ENCODE data around the gene PADI1.

Gene PADI1, protein sequence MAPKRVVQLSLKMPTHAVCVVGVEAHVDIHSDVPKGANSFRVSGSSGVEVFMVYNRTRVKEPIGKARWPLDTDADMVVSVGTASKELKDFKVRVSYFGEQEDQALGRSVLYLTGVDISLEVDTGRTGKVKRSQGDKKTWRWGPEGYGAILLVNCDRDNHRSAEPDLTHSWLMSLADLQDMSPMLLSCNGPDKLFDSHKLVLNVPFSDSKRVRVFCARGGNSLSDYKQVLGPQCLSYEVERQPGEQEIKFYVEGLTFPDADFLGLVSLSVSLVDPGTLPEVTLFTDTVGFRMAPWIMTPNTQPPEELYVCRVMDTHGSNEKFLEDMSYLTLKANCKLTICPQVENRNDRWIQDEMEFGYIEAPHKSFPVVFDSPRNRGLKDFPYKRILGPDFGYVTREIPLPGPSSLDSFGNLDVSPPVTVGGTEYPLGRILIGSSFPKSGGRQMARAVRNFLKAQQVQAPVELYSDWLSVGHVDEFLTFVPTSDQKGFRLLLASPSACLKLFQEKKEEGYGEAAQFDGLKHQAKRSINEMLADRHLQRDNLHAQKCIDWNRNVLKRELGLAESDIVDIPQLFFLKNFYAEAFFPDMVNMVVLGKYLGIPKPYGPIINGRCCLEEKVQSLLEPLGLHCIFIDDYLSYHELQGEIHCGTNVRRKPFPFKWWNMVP

DNA sequence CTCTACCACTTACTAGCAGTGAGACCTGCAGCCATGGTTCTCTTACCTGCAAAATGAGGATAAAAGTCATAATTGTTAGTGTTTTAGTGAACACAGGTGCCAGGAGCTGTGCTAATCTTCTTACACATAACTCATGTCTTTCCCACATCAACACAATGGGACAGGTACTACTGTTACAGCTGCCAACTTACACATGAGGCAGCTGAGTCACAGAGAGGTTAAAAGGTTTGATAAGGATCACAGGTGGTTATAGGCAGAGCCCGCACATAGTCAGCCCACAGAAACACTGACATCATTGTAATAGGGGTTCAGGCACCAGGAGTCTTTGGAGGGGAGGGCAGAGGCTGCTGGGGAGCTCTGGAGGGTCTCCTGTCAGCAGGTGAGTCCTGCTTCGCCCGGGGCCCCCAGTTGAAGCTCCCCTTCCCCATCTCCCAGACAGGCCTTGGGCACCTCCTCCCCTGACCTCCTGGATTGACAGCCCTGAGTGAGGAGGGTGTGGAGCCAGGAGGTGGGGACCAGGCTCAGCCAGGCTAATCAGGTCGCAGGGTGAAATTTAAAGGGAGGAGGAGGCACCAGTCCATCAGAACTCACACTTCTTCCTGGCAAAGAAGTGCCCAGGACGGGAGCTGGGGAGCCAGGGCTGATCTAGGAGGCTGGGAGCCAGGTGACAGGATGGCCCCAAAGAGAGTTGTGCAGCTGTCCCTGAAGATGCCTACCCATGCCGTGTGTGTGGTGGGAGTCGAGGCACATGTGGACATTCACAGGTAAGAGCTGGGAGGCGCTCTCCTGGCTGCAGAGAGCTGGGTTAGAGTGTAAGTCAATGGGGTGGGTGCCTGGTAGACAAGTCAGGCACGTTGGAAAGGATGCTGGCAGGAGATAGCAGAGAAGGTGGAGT lies at the start of gene PADI1:
Gene PADI1, plus strand, starts transcription at position 583 of the 895 bp plus-strand sequence. Its CDS starts 90 bp downstream, at position 673.
- DNase-seq (ENCODE audit: low spot score): no peak

DNA sequence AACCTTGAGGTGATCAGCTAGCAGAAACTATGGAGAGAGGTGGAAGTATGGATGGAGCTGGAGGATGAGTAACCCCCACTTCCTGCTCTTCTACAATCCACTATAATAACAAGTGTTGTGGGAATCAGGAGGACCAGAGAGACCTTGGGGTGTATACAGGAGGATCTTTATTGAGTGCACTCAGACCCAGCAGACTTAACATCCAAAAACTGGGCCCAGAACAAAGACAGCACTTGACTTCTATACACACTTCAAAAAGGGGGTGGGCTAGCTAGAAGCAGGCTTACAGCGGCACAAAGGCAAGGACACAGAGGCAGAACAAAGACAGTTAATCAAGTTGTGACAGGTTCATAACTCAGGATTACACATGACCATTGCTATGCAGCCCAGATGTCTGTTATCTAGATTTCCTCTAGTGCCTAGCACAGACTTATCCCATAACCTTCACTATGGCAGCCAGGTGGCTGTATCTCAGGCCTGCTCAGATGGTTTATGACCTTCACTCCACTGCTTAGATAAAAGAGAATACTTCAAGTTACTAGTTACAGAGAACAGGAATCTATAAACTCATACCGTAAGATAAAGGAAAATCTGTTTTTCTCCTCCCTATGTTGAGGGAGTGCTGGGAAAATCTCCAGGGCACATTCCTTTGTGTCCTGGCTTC lies 49.5 kb upstream of the PADI1 start:
- DNase-seq (ENCODE audit: low spot score): no peak

DNA sequence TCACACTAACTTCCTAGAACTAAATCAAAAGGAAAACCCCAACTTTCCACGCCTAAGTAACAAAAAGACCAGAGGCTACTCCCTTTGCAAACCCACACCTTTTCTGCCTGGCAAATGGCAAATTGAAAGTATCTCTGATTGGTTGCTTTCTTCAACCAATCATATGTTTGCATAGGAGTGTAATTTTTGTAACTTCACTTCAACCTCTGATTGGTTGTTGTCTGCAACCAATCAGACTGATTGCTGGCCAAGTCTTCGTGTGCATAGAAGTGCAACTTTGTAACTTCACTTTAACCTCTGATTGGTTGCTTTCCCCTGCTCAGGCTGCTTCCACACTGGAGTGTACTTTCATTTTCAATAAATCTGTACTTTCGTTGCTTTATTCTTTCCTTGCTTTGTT lies 48.8 kb upstream of the PADI1 start:
- DNase-seq (ENCODE audit: low spot score): no peak

DNA sequence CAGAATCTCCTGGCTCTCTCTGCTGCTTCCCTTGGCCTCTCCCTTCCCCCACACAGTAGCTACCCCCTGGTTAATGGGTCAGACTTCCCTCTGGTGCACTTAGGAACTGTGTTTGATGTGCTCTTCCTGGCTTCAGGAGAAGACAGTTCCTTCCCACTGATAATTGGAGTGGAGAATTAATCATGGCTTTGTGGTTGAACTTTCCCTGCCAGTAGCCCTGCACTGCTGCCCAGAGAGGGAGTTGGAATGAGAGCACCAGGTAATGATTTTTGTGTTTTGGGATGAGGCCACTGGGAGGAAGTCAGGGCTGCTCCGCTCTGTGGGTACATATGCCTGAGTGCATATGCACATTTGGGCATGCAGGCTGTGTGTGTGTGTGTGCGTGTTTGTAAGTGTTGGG lies 46.0 kb upstream of the PADI1 start:
- no peak for DNase-seq (ENCODE audit: low spot score)

DNA sequence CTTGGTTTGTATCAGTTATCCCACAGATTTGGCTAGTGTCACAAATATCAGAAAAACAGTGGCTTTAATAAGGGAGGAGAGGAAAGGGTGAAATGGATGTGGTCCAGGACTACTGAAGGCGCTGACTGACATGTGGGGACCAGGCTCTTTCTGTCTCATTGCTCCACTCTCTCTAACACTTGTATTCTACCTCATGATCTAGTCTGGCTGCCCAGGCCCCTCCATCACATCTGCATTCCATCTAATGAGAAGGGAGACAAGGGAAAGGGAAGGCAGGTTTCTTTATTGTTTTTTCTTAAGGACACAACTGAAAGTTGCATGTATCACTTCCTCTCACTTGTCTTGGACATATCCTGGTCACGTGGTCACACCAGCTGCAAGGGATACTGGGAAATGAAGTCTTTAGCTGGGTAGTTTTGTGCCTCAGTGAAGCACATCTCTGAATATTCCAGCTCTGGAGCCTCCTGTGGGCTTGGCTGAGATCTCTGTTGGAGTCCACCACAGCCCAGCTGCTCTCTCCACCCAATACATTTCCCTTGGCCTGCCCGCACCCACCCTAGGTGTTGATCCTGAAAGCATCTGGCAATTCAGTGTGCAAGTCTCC lies 43.7 kb upstream of the PADI1 start:
- DNase-seq (ENCODE audit: low spot score): peak; percentile 11

DNA sequence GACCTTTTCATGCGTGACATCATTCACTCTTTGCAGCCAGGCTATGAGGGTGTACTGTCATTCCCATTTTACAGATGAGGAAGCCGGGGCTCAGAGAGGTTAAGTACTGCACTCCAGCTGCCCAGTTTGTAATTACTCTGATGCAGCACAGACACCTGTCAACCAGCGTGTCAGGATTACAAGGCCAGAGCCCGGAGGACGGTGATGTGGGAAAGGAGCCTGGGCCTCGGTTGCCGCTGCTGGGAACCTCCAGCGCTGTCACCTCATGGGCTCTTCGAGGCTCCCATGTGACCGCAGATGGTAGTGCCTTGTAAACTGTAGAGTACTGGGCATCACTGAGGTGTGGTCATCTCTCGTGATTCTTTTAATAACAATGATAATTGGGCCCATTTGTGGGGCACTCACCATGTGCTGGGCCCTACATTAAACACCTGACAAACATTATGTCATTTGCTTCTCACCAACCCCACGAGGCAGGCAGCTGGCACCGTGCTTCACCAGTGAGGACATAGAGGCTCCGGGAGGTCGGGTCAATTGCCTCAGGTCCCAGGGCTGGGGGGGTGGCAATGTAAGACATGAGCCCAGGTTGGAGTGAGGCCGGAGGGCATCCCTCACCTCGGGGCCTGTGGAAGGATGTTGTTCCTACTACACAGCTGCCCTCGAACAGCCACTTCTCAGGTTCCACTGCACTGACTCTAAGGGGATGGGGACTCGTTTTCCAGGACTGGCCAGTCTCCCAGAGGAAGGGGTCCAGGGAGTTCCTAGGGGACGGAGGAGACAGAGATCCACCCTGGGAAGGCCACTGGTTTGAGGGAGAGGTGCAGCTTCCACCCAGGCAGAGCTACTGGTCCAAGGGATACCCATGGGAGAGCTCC lies 42.8 kb upstream of the PADI1 start:
- no peak for DNase-seq (ENCODE audit: low spot score)

DNA sequence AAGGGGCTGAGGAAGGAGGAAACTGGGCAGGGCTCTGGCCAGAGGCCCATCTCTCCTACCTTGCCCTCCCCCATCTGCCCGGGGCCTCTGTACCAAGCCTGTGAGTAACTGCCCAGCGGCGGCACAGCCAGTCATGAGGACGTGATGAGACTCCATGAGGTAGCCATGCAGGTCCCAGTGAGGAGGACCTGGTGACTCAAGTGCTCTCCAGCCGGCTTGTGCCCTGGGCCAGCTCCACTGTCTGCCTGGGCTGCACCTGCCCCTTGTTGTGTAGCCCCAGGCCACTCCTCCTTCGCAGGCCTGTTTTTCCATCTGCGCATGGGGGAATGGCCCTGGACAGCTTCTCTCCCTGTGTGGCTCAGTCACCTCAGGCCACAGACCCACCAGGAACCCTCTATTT lies 42.0 kb upstream of the PADI1 start:
- DNase-seq (ENCODE audit: low spot score): no peak

DNA sequence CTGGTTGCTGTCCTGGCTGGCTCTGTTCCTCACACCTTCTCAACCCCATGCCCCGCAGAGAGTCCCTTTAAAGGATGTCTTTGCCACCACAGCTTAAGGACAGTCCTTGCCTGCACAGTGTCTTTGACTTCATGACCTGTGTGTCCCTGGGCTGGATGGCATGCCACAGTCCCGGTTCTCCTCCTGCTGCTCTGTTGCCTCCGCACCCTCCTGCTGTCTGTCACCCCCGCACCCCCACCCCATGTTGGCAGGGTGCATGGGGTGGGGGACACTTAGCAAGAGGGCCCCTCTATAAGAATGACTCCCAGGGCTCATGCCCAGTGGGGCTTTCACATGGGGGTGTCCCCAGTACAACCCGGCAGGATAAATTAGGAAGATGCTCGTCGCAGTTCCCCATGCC lies 41.6 kb upstream of the PADI1 start:
- DNase-seq (ENCODE audit: low spot score): no peak

DNA sequence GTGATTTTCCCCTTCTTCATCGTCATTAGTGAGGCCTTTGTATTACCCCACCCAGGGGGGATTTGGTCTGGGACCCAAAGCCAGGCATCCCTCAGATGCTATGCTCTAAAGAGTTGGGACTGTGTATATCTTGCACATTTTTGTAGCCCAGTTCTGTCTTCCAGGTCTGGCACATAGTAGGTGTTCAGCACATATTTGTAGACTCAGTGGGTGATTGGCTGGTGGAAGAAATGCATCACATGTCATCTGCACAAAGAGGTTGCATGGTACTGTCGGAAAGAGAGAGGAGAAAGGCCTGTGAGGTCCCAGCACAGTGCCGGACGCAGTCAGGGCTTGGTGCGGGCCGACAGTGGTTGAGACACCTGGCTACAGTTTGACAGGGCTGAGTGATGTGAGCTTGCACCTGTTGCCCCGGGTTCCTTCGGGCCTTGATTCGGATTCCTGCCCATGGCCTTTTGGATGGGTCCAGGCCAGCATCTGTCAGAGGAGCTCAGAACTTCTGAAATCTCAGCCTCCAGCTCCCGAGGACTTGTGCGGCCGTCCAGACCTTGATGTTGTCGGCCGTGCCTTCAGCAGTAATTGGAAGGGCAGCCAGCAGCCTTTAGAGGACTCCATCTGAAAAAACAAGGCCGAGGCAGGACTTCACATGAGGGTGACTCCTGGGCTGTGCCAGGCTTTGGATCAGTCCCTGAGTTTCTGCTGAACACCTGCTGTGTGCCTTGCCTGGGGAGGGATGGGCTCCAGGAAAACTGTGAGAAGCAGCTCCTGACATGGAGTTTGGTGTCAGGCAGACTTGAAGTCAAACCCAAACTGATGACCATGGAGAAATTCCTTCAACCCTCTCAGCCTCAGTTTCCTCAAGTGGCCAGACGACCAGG lies 40.9 kb upstream of the PADI1 start:
- DNase-seq (ENCODE audit: low spot score): no peak

DNA sequence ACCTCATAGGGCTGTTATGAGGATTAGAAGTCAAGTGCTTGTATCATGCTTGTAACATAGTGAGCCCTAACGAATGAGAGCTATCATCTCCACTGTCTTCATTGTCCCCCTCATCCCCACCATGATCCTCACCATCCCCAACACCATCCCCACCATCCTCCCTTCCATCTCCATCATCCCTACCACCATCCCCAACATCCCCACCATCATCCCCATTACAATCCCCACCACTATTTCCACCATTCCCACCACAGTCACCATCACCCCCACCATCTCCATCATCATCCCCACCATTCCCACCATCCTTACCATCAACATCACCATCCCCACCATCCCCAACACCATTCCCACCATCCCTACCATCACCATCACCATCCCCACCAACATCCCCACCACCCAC lies 39.1 kb upstream of the PADI1 start:
- no peak for DNase-seq (ENCODE audit: low spot score)

DNA sequence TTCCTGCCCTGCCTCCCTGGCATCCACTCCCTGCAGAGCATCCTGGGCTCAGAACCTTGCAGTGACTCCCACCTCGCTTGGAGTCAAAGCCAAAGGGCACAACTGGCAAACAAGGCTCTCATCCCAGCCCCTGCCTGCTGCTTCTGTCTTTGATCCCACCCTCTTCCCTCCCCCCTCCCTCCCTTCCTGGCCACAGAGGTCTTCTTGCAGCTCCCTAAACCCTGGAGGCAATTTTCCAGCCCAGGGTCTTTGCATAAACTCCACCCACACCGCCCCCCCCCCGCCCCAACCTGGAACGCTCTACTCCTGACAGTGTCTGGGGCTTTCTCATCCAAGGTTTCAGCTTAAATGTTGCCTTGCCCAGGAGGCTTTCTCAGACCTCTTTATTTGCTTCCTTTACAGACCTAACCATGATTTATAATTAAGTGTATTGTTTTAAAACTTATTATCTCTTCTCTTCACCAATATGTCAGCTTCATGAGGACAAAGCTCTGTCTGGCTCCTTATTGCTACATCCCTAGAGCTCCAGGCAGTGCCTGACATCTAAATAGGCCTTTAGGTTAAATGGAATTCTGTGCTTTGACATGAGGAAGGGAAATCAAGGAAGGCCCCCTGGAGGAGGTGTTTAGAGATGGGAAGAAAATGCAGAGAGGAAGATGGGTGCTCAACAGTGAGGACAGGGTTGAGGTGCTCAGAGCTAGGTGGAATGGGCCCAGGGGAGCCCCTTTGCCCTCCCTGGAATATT lies 37.7 kb upstream of the PADI1 start:
- no peak for DNase-seq (ENCODE audit: low spot score)

DNA sequence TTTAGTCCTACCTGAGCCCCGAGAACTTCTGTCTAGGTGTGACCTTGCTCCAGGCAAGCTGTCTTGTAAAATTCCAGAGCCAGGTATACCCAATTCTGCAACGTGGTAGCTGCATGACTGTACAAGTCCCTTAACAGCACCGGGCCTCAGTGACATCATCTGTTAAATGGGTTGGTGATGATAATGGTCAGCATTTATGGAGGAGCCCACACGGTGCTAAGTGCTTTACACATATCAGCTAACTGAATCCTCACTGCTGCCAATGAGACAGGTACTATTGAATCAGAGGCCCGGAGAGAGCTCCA lies 37.2 kb upstream of the PADI1 start:
- no peak for DNase-seq (ENCODE audit: low spot score)

DNA sequence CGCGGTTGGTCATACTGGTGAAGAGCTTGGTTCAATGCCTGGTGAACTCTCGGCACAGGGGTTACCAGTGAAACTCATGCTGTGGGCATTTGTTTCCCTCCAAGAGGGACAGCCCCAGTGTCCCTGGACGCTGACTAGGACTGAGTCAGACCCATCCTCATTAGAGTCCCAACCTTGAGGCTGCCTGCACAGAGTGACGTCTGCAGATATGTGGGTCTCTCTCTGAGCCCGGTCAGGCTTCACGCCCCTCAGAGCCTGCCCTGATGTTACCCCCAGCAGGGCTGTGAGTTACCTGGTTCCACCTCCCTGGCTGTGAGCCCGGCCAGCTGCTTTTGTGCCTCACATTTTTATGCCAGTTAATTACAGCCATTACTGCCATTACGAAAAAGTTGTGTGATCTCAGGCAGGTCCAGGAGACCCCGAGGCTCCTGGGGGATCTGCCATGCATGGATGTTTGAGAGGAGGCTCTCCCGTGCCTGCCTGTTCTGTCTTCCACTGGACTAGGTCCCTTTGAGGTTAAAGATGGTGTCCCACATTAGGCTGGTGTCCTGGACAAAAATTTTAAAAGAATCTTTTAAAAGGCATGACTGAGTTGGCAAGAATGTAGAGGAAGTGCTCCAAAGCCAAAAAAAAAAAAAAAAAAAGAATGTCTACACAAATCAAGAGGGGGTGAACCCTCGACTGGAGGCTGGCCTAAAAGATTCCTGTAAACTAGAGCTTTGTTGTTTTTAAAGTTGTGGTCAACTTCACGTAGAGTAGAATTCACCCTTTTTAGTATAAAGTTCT lies 36.6 kb upstream of the PADI1 start:
- no peak for DNase-seq (ENCODE audit: low spot score)

DNA sequence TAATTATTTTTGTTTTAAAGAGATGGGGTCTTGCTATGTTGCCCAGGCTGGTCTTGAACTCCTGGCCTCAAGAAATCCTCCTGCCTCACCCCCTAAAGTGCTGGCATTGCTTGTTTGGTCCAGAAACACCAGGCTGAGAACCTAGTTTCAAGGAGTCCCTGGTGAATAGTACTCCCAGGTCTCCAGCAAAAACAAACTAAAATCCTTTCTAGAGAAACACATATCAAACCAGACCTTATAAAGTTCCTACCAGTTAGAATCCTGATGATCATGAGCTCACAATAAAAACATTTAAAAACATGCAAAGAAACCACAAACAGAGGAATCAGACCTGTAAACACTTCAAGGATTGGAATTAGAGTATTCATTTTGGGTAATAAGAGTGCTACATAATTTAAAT lies 34.4 kb upstream of the PADI1 start:
- DNase-seq (ENCODE audit: low spot score): no peak

DNA sequence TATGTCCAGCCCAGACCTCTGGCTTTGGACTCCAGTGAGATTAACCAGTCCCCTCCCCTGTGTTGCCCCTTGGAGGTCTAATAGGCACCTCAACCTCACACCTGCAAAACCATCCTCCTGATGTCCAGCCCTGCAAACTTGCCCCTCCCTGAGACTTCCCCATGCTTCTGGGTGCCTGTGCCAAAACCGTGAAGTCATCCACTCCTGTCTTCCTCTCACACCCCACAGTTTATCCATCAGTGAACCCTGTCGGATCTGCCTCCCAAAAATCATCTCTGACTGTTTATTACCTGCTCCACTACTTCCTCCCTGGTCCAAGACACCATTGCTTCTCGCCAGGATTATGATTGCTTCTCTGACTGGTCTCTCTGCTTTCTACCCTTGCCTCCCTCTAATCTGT lies 31.7 kb upstream of the PADI1 start:
- DNase-seq (ENCODE audit: low spot score): no peak

DNA sequence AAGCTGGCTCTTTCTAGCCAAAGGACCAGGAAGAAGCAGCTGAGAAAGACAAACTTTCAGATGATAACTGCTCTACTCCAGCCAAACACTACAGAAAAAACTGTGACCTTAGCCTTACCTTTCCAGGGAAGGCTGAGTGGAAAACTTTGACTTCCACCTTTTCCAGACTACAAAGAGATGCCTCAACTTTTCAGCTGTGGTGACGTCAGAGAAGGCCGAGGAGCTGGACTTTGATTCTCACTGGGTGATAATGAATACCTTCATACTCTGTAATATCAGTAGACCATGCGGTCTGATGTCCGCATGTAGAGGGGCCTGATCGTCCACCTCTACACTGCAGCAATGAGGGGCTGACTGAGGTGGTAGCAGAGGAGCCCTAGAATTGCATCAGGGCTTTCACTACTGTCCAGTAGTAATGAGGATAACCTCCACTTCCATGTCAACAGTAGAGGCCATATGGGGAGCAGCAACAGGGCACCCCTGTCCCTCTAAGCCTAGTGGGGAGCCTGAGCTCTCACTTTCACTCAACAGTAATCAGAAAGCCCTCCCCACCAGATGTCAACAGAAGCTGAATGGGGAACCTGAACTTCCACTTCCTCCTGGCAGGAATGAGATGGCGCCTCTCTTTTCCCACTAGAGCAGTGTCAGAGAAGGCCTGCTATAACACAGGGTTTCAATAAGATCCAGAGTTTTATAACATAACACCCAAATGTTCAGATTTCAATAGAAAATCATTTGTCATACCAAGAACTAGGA lies 28.4 kb upstream of the PADI1 start:
- no peak for DNase-seq (ENCODE audit: low spot score)

DNA sequence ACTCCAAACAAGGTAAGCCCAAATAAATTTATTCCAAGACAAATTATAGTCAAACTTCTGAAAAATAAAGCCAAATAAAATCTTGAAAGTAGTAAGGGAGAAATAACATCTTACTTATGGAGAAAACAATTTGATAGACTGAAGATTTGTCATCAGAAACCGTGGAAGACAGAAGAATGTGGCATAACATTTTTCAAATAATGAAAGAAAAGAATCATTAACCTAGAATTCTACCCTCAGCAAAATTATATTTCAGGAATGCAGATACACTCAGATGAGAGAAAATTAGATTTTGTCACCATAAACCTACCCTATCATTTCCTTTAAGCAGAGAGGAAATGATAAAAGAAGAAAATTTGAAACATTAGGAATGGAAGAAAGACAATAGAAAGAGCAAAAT lies 27.3 kb upstream of the PADI1 start:
- DNase-seq (ENCODE audit: low spot score): no peak

All from activated CD4-positive, alpha-beta T cell treated with anti-CD3 and anti-CD28 coated beads, Interleukin-2, Interleukin-4, amounts not matched to agents 100 ng/mL and 50 ng/mL, durations not matched to agents 16 hours and 8 hours (primary cell).